Naive B cell (primary cell): ENCODE results near the gene GLS. TPM values are rescaled to one million over a fixed set of nuclear protein-coding genes. Genes with fewer than 3 reads are reported as not detected.
"Not testable (repeated sequence)": the region's sequence is repeated elsewhere in the genome, so short reads cannot be mapped to it uniquely, and the experiment has no call there.

ENCODE experiments used
- ATAC-seq, 2 donors: fragments of 150-1000 bp; cut with Tn5 transposase; 2 replicates each; pipeline ENCODE4 v1.10.0; 2021; ENCODE audit warnings: low read depth in 2 of 2, mild to moderate bottlenecking in 2 of 2, moderate library complexity in 2 of 2
- DNase-seq: peaks from one replicate; pipeline ENCODE4 v3.0.0; 2022
- H3K27ac Mint-ChIP-seq, 6 donors: one replicate each; pipeline ENCODE4 v1.8.0; 2020 to 2022; ENCODE audit warnings: mild to moderate bottlenecking in 6 of 6, mixed read lengths in 6 of 6, moderate library complexity in 5 of 6, inconsistent platforms in 2 of 6
- H3K27me3 Mint-ChIP-seq, 3 donors: one replicate each; pipeline ENCODE4 v1.8.0; 2021 to 2022; ENCODE audit warnings: mixed read lengths in 3 of 3, mild to moderate bottlenecking in 1 of 3
- H3K36me3 Mint-ChIP-seq, 2 donors: one replicate each; pipeline ENCODE4 v1.8.0; 2020 to 2022; ENCODE audit warnings: mixed read lengths in 2 of 2, inconsistent platforms in 1 of 2, mild to moderate bottlenecking in 1 of 2
- H3K4me1 Mint-ChIP-seq, 3 donors: one replicate each; pipeline ENCODE4 v1.8.0; 2020 to 2022; ENCODE audit warnings: mixed read lengths in 3 of 3, inconsistent platforms in 1 of 3, mild to moderate bottlenecking in 1 of 3, moderate library complexity in 1 of 3
- H3K4me3 Mint-ChIP-seq, 8 donors: one replicate each; pipeline ENCODE4 v1.8.0; 2020 to 2022; ENCODE audit warnings: mild to moderate bottlenecking in 8 of 8, mixed read lengths in 8 of 8, moderate library complexity in 8 of 8, inconsistent platforms in 2 of 8
- H3K9me3 Mint-ChIP-seq, 7 donors: one replicate each; pipeline ENCODE4 v1.8.0; 2020 to 2022; ENCODE audit warnings: mixed read lengths in 7 of 7, mild to moderate bottlenecking in 5 of 7, inconsistent platforms in 2 of 7, moderate library complexity in 1 of 7
- polyA plus RNA-seq, 6 donors: library from polyadenylated mRNA; unstranded; fragments of 300-500 nt; fragmentation: Illumina TruSeq; gene quantifications; one replicate each; pipeline ENCODE4 v1.2.3, GENCODE V29; 2021; ENCODE audit warnings: low read depth in 6 of 6

The GLS gene
- polyA plus RNA-seq, 6 donors from 2014 or later, result 15.6 to 48.3 (median 40.0) TPM

GRCh38 chr2:190987938-190988337 lies 107.3 kb downstream of the GLS start:
- H3K27ac Mint-ChIP-seq, result peak overlapping the region in 2 of 6 donors; percentile 42 to 83
- peaks cover 17 to 20% of the 10 kb centered on the region in 2 donors for H3K36me3 Mint-ChIP-seq
- H3K4me3 Mint-ChIP-seq, result no peak overlapping the region
- no peak for DNase-seq
- no peaks in the 10 kb centered on the region for H3K4me1 Mint-ChIP-seq
- no peaks in the 10 kb centered on the region for H3K27me3 Mint-ChIP-seq
- no peak for ATAC-seq
- H3K9me3 Mint-ChIP-seq, result no peaks in the 10 kb centered on the region

GRCh38 chr2:190988910-190989309 lies 108.3 kb downstream of the GLS start:
- H3K36me3 Mint-ChIP-seq, result peaks cover 13 to 27% of the 10 kb centered on the region in 2 donors
- no peaks in the 10 kb centered on the region for H3K9me3 Mint-ChIP-seq
- ATAC-seq (no peak), DNase-seq (no peak)
- peaks cover 0 to 3% (median under 1%) of the 10 kb centered on the region in 3 donors for H3K4me1 Mint-ChIP-seq
- H3K27ac Mint-ChIP-seq, result no peak overlapping the region
- H3K4me3 Mint-ChIP-seq, result no peak overlapping the region
- H3K27me3 Mint-ChIP-seq, result no peaks in the 10 kb centered on the region

GRCh38 chr2:190990132-190990531 lies 109.5 kb downstream of the GLS start:
- Mint-ChIP-seq H3K4me3 (no peak overlapping the region), H3K27me3 (no peaks in the 10 kb centered on the region), H3K27ac (peak overlapping the region in 1 of 6 donors; percentile 82), H3K9me3 (peaks cover 0 to 2% (median 0%) of the 10 kb centered on the region in 7 donors), H3K36me3 (peaks cover 7 to 30% of the 10 kb centered on the region in 2 donors), H3K4me1 (peaks cover 0 to 7% (median 6%) of the 10 kb centered on the region in 3 donors)
- ATAC-seq (no peak), DNase-seq (no peak)

- H3K36me3 Mint-ChIP-seq, result peaks cover 34 to 45% of the 10 kb centered on the region in 2 donors
- H3K27ac Mint-ChIP-seq, result peak overlapping the region in 2 of 6 donors; percentile 2 to 14
- ATAC-seq (no peak), DNase-seq (no peak)
- no peaks in the 10 kb centered on the region for H3K27me3 Mint-ChIP-seq
- peaks cover 0 to 13% (median 7%) of the 10 kb centered on the region in 3 donors for H3K4me1 Mint-ChIP-seq
- H3K9me3 Mint-ChIP-seq, result peaks cover 0 to 7% (median 0%) of the 10 kb centered on the region in 7 donors
- no peak overlapping the region for H3K4me3 Mint-ChIP-seq
These were observed 112.6 kb downstream of the GLS start for GRCh38 chr2:190993292-190993643.

- peak overlapping the region in 4 of 6 donors; percentile 14 to 78 (median 45) for H3K27ac Mint-ChIP-seq
- ATAC-seq (no peak), DNase-seq (no peak)
- no peak overlapping the region for H3K4me3 Mint-ChIP-seq
- no peaks in the 10 kb centered on the region for H3K27me3 Mint-ChIP-seq
- H3K9me3 Mint-ChIP-seq, result peaks cover 0 to 7% (median 0%) of the 10 kb centered on the region in 7 donors
- peaks cover 34 to 45% of the 10 kb centered on the region in 2 donors for H3K36me3 Mint-ChIP-seq
- H3K4me1 Mint-ChIP-seq, result peaks cover 0 to 13% (median 7%) of the 10 kb centered on the region in 3 donors
These were observed 113.5 kb downstream of the GLS start for GRCh38 chr2:190994148-190994547.

GRCh38 chr2:190995315-190995714 lies 114.7 kb downstream of the GLS start:
- not testable (repeated sequence) for DNase-seq, H3K9me3 Mint-ChIP-seq, H3K4me3 Mint-ChIP-seq, H3K27me3 Mint-ChIP-seq, ATAC-seq
- peaks cover 0 to 13% (median 7%) of the 10 kb centered on the region in 3 donors for H3K4me1 Mint-ChIP-seq
- H3K27ac Mint-ChIP-seq, result peak overlapping the region in 1 of 6 donors; percentile 50
- H3K36me3 Mint-ChIP-seq, result peaks cover 34 to 55% of the 10 kb centered on the region in 2 donors

GRCh38 chr2:190996338-190996946 lies 115.8 kb downstream of the GLS start:
- Mint-ChIP-seq H3K4me1 (peaks cover 0 to 13% (median 7%) of the 10 kb centered on the region in 3 donors), H3K9me3 (peaks cover 0 to 7% (median 0%) of the 10 kb centered on the region in 7 donors), H3K27me3 (no peaks in the 10 kb centered on the region), H3K36me3 (peaks cover 34 to 55% of the 10 kb centered on the region in 2 donors), H3K4me3 (peak overlapping the region in 1 of 8 donors; percentile 33), H3K27ac (peak overlapping the region in 3 of 6 donors; percentile 55 to 87 (median 70))
- DNase-seq, result peak; percentile 26
- ATAC-seq, result peak; percentile 72 to 78

- peaks cover 0 to 7% (median 0%) of the 10 kb centered on the region in 7 donors for H3K9me3 Mint-ChIP-seq
- peaks cover 34 to 56% of the 10 kb centered on the region in 2 donors for H3K36me3 Mint-ChIP-seq
- DNase-seq (no peak), ATAC-seq (no peak)
- H3K27ac Mint-ChIP-seq, result no peak overlapping the region
- H3K4me1 Mint-ChIP-seq, result peaks cover 0 to 13% (median 7%) of the 10 kb centered on the region in 3 donors
- no peak overlapping the region for H3K4me3 Mint-ChIP-seq
- H3K27me3 Mint-ChIP-seq, result no peaks in the 10 kb centered on the region
These were observed 116.3 kb downstream of the GLS start for GRCh38 chr2:190996947-190997346.

GRCh38 chr2:190997526-190998113 lies 117.0 kb downstream of the GLS start:
- ATAC-seq (no peak), DNase-seq (no peak)
- peak overlapping the region in 1 of 6 donors; percentile 6 for H3K27ac Mint-ChIP-seq
- peaks cover 34 to 62% of the 10 kb centered on the region in 2 donors for H3K36me3 Mint-ChIP-seq
- H3K4me3 Mint-ChIP-seq, result no peak overlapping the region
- H3K4me1 Mint-ChIP-seq, result peaks cover 0 to 13% (median 7%) of the 10 kb centered on the region in 3 donors
- no peaks in the 10 kb centered on the region for H3K27me3 Mint-ChIP-seq
- H3K9me3 Mint-ChIP-seq, result peaks cover 0 to 7% (median 0%) of the 10 kb centered on the region in 7 donors

- no peak for ATAC-seq
- peaks cover 45 to 60% of the 10 kb centered on the region in 2 donors for H3K36me3 Mint-ChIP-seq
- DNase-seq, result no peak
These were observed 118.4 kb downstream of the GLS start for GRCh38 chr2:190999058-190999457.

GRCh38 chr2:190999949-191000665 lies 119.5 kb downstream of the GLS start:
- ATAC-seq (no peak), DNase-seq (no peak)
- Mint-ChIP-seq H3K27me3 (no peaks in the 10 kb centered on the region), H3K4me3 (no peak overlapping the region), H3K4me1 (peaks cover 2 to 9% (median 4%) of the 10 kb centered on the region in 3 donors), H3K9me3 (peaks cover 0 to 4% (median 1%) of the 10 kb centered on the region in 7 donors), H3K27ac (peak overlapping the region in 2 of 6 donors; percentile 24 to 36), H3K36me3 (peaks cover 53 to 60% of the 10 kb centered on the region in 2 donors)

More at GRCh38 chr2:190999058-190999457, 118.4 kb downstream of the GLS start:
- Mint-ChIP-seq H3K9me3 (peaks cover 0 to 7% (median 0%) of the 10 kb centered on the region in 7 donors), H3K27ac (peak overlapping the region in 2 of 6 donors; percentile 36 to 46), H3K4me1 (peaks cover 2 to 8% (median 8%) of the 10 kb centered on the region in 3 donors), H3K27me3 (no peaks in the 10 kb centered on the region), H3K4me3 (no peak overlapping the region)

GRCh38 chr2:191001032-191001431 lies 120.4 kb downstream of the GLS start:
- Mint-ChIP-seq H3K27me3 (no peaks in the 10 kb centered on the region), H3K4me3 (no peak overlapping the region), H3K4me1 (peaks cover 2 to 4% (median 4%) of the 10 kb centered on the region in 3 donors), H3K27ac (peak overlapping the region in 3 of 6 donors; percentile 13 to 81 (median 52)), H3K36me3 (peaks cover 46 to 55% of the 10 kb centered on the region in 2 donors), H3K9me3 (peaks cover 0 to 4% (median 0%) of the 10 kb centered on the region in 7 donors)
- ATAC-seq (no peak), DNase-seq (no peak)

- DNase-seq, result no peak
These were observed 121.0 kb downstream of the GLS start for GRCh38 chr2:191001624-191002023.

More at GRCh38 chr2:191001624-191002023, 121.0 kb downstream of the GLS start:
- Mint-ChIP-seq H3K9me3 (peaks cover 0 to 3% (median 0%) of the 10 kb centered on the region in 7 donors), H3K27ac (peak overlapping the region in 2 of 6 donors; percentile 13 to 61), H3K36me3 (peaks cover 40 to 56% of the 10 kb centered on the region in 2 donors), H3K27me3 (no peaks in the 10 kb centered on the region), H3K4me1 (peaks cover 2 to 4% (median 4%) of the 10 kb centered on the region in 3 donors), H3K4me3 (no peak overlapping the region)
- no peak for ATAC-seq
